Liver (tissue), 3 donors: ENCODE data around the gene SKA1.

ENCODE experiments used
- CTCF ChIP-seq: fragments of 150-350 bp; IDR thresholded peaks from 2 replicates; pipeline ENCODE4 v1.5.1; 2017; ENCODE audit warnings: improper control_type of control experiment, low read depth, low read length; ENCODE audit not compliant: missing input control
- RAD21 ChIP-seq, 2 donors: IDR thresholded peaks; 2 replicates each; pipeline ENCODE4 v1.6.1; 2016; ENCODE audit warnings: antibody characterized with exemption in 2 of 2, mild to moderate bottlenecking in 2 of 2
- TAF1 ChIP-seq: conservative IDR thresholded peaks from 2 replicates; pipeline ENCODE4 v1.6.1; 2016; ENCODE audit warnings: antibody characterized with exemption, mild to moderate bottlenecking
- donor health status: healthy.
- donor health status: healthy.

- TF ChIP-seq TAF1 (no peak), CTCF (no peak), RAD21 (IDR thresholded peaks at IDR 0.05) (no peak)
Observed at GRCh38 chr18:50398947-50399346, 24.1 kb downstream of the SKA1 start.
